A673 (cell line): ENCODE results near the gene FIBCD1.

Experiments
- CTCF ChIP-seq: fragments of 300-800, 200-600 bp; sonication (generic); conservative IDR thresholded peaks from 2 replicates; pipeline ENCODE4 v1.5.1; 2017; ENCODE audit warnings: low read depth, mild to moderate bottlenecking, antibody characterized with exemption, low read length, moderate library complexity, mixed read lengths
- EZH2 ChIP-seq: fragments of 200-600 bp; sonication (generic); IDR thresholded peaks from 2 replicates; pipeline ENCODE4 v1.6.1; 2017; ENCODE audit warnings: borderline replicate concordance, low read depth, mild to moderate bottlenecking, mixed read lengths, antibody characterized with exemption, low read length; ENCODE audit not compliant: poor library complexity, severe bottlenecking

GRCh38 chr9:130864541-130864940 is 74.5 kb downstream of the FIBCD1 start:
- TF ChIP-seq CTCF (no peak), EZH2 (no peak)
